Femur (tissue), 1 donor: ENCODE data around the gene ASAP3.

ENCODE experiments used
- DNase-seq: peaks from one replicate; pipeline ENCODE4 v3.0.0-alpha.2; 2017

Gene ASAP3

GRCh38 chr1:23483321-23484252 is at the start of gene ASAP3:
Gene ASAP3 (minus strand): TSS chr1:23484179. CDS start chr1:23484133, 46 bp downstream.
- peak; percentile 83 for DNase-seq

GRCh38 chr1:23533246-23534023 is 49.5 kb upstream of the ASAP3 start:
- no peak for DNase-seq

- DNase-seq: no peak
Observed at GRCh38 chr1:23531562-23532094, 47.6 kb upstream of the ASAP3 start.

- peak; percentile 94 for DNase-seq
Observed at GRCh38 chr1:23530747-23531561, 47.0 kb upstream of the ASAP3 start, which contains the start of gene E2F2. Gene E2F2 (minus strand): TSS chr1:23531233. CDS start chr1:23530793, 440 bp downstream.

GRCh38 chr1:23530087-23530746 is 46.2 kb upstream of the ASAP3 start:
- DNase-seq: no peak

- DNase-seq: no peak
Observed at GRCh38 chr1:23529146-23530086, 45.4 kb upstream of the ASAP3 start.

GRCh38 chr1:23528250-23528978 is 44.4 kb upstream of the ASAP3 start:
- DNase-seq: peak; percentile 92

GRCh38 chr1:23527900-23528249 is 43.9 kb upstream of the ASAP3 start:
- no peak for DNase-seq

- DNase-seq: no peak
Observed at GRCh38 chr1:23527366-23527765, 43.4 kb upstream of the ASAP3 start.

GRCh38 chr1:23526329-23527041 is 42.5 kb upstream of the ASAP3 start:
- no peak for DNase-seq

GRCh38 chr1:23525558-23526250 is 41.7 kb upstream of the ASAP3 start:
- DNase-seq: no peak

- DNase-seq: peak; percentile 80
Observed at GRCh38 chr1:23524716-23525401, 40.9 kb upstream of the ASAP3 start.

GRCh38 chr1:23524163-23524562 is 40.2 kb upstream of the ASAP3 start:
- no peak for DNase-seq

- no peak for DNase-seq
Observed at GRCh38 chr1:23522244-23522982, 38.4 kb upstream of the ASAP3 start.

GRCh38 chr1:23521588-23521987 is 37.6 kb upstream of the ASAP3 start:
- no peak for DNase-seq

- DNase-seq: no peak
Observed at GRCh38 chr1:23517581-23517980, 33.6 kb upstream of the ASAP3 start.

GRCh38 chr1:23515905-23516304 is 31.9 kb upstream of the ASAP3 start:
- no peak for DNase-seq
